Measurements from ENCODE around the gene STAMBPL1.

The STAMBPL1 gene

DNA sequence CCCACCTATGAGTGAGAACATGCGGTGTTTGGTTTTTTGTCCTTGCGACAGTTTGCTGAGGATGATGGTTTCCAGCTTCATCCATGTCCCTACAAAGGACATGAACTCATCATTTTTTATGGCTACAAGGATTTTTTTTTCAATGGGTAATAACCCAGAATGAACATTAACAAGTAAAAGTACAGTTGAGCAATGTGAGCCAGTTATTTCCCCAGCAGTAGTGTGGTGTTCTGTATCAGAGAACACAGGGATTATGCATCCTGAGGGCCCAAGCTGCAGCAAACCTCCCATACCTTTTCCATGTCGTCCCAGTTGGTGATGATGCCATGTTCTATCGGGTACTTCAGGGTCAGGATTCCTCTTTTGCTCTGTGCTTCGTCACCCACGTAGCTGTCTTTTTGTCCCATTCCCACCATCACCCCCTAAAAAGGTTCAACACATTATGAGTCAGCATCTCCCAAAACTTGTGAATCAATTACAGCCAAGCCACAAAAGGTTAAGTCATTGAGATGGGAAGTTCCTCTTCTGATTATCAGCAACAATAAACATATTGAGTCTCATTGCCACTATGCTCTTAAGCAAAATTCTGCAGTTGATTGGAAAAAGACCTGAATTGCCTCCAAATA is 67.0 kb downstream of the STAMBPL1 start:
- no peak overlapping the region for H3K4me3 ChIP-seq (ENCODE audit: low read depth, low read length)

DNA sequence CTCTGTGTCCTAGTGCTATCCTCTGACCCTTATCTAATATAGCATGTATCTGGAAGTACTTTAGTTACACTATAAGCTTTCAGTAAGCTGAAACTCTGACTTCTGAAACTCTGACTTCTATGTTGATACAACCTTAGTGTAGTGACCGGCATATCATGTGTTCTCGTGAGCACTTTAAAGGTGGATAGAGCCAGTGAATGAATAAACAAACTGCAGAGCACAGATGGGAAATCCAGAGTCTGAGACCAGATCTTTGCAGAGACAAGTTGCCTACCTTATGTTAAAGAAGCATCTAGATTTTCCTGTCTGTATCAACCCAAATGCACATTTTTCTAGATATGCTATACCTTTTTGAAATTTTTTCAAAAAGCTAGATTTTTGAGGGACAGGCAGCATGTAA is 69.0 kb downstream of the STAMBPL1 start:
- no peak overlapping the region for H3K4me3 ChIP-seq (ENCODE audit: low read depth, low read length)

GRCh38 chr10:88949912-88950837 is 70.1 kb downstream of the STAMBPL1 start:
- no peak overlapping the region for H3K4me3 ChIP-seq (ENCODE audit: low read depth, low read length)

- H3K4me3 ChIP-seq (ENCODE audit: low read depth, low read length) = no peak within 1 kb of the TSS
Measured at GRCh38 chr10:88952647-88953111, 72.6 kb downstream of the STAMBPL1 start, which contains the start of gene ACTA2. ACTA2 (minus strand) TSS chr10:88952773; CDS start chr10:88948930, 3,843 bp downstream.

DNA sequence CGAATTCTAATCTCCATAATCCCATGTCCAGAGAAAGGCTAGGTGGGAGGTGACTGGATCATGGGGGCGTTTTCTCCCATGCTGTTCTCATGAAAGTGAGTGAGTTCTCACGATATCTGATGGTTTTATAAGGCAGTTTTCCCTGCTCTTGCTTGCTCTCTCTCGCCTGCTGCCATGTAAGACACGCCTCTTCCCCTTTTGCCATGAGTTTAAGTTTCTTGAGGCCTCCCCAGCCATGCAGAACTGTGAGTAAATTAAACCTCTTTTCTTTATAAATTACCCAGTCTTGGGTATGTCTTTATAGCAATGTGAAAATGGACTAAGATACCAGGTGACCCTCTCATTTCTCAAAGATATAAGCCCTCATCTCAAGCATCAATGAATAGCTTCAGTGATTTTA is 73.6 kb downstream of the STAMBPL1 start:
- no peak overlapping the region for H3K4me3 ChIP-seq (ENCODE audit: low read depth, low read length)

DNA sequence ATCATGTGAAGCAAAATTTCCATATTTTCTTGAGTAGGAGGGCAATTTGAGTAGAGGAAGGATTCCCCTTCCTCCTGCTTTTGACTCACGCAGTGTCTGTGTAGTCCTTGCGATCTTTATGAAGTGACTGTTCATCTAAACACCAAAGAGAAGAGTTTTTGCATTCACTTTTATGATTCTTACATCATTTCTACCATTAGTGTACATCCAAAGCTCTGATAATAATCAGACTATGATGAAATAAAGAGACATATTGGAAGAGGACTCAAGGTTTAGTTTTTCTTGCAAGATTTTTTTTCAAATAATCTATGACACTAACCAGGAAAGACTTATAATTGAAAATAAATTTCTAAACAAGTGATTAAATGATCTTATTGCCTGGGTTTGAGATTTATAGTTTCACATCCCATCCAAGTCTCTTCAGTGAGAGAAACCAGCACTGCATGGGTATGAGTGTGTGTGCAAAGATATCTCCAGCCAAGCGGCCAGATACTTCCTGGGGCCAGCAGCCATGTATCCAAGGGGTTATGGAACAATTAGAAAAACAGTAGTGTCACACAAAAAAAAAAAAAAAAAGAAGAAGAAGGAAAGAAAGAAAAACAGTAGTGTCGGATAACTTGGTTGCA is 74.5 kb downstream of the STAMBPL1 start:
- H3K4me3 ChIP-seq (ENCODE audit: low read depth, low read length) = no peak overlapping the region

DNA sequence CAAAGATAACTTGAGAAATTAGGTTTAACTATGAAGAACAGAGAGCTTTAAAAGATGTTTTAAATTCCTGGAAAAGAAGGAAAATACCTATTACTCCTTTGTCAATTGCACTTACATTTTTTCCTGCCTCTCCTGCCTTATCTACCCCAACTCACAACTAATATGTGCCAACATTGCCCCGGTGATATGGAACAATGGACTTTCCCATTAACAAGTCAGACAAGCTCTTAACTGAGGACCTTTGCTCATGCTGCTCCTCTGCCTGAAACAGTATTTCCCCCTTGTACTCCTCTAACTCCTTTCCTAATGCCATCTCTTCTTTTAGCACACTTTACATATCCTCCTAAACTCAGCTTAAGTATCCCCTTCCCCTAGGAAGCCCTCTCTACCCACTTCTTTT is 77.3 kb downstream of the STAMBPL1 start:
- no peak overlapping the region for H3K4me3 ChIP-seq (ENCODE audit: low read depth, low read length)

DNA sequence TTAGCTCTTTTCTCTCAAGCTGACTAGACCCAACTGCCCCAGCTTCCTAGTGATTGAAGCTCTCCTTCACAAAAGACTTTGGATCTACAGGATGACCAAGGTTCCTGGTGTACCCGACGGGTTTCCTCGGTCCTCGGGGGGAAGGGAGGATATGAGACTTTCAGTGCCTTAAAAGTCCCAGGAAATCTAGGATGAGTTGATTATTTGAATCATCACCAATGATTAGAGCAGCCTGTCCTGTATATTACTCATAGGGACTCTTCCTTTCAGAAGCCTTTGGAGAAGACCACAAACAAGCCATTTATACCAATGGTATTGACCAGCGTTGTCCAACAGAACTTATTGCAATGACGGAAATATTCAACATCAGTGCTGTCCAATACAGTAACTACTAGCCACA is 78.7 kb downstream of the STAMBPL1 start:
- H3K4me3 ChIP-seq (ENCODE audit: low read depth, low read length) = no peak overlapping the region

DNA sequence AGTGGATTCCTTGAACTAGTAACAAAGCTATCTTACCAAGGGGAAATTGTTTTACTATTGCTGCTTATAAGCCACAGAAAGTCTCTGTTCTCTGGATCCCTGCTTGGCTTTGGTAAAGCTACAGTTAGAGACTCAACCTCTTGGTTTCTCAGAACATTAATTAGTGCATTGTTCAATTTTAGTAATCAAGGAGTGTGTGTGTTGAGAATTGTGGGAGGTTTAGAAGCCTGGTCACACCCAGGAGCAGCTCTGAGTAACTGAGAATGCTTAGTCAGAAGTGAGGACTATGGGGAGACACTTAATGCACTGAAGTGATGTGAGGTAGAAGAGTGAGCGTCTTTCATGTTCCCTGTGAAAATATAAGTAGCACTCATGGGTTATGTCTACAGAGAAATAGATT is 80.8 kb downstream of the STAMBPL1 start:
- no peak overlapping the region for H3K4me3 ChIP-seq (ENCODE audit: low read depth, low read length)

GRCh38 chr10:88961266-88961665 is 81.2 kb downstream of the STAMBPL1 start:
- no peak overlapping the region for H3K4me3 ChIP-seq (ENCODE audit: low read depth, low read length)

DNA sequence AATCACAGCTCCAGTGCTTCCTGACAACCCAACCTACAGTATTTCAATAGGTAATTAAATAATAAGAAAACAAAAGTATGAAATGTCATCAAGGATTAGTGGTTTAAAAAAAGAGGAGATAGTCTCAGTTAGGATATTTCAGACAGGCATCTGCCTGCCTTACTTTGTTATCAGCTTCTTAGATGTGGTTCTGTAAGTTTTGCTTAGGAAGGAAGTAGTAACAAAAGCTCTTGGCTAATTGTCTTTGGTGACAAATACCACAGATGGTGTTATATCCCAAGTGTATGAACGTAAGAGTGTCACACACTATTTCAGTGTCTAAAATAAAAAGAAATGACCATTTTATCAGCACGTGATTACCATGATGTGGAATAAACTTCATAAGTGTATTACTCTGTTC is 82.3 kb downstream of the STAMBPL1 start:
- H3K4me3 ChIP-seq (ENCODE audit: low read depth, low read length) = no peak overlapping the region

GRCh38 chr10:88963318-88963717 is 83.3 kb downstream of the STAMBPL1 start:
- H3K4me3 ChIP-seq (ENCODE audit: low read depth, low read length) = no peak overlapping the region

DNA sequence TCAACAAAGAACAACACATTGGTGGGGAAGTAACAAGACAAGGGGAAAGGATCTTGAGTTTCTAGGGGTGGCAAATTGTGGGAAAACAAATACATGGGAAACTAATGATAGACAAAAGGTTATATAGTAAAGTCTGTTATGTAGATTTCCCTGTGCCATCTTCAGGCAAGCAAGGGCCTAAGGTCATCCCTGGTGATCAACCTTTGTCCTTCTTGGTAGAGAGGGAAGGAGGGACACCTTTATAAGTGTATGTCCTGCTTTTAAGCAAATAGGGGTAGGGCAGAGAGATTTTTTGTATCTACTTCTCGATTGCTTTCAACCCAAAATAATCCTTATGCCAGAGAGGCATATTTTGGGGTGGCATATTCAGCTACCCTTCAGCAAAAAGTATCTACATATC is 84.3 kb downstream of the STAMBPL1 start:
- no peak overlapping the region for H3K4me3 ChIP-seq (ENCODE audit: low read depth, low read length)

DNA sequence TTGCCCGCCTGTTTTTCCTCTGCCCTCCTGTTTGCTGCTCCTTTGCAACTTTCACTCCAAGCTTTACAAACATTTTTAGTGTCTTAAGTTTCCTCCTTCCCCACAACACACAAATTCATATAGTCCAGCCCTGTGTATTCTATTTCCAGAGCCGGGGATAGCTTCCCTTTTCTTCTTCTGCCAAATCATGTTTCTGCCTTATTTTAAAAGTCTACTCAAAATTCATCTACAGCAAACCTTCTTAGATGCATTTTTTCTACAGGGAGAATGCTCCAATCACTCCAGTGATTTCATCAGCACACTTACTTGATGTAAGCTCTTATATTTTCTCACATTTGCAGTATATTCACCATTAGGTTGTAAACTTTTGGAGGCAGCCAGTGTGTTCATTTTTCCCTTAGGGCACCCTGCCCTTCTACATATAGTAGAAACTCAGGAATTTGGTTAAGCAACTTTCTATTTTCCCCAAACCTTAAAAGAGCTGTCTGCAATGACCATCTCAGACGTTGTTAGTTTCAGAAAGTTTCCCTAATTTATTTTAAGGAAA is 84.9 kb downstream of the STAMBPL1 start:
- no peak overlapping the region for H3K4me3 ChIP-seq (ENCODE audit: low read depth, low read length)

- H3K4me3 ChIP-seq (ENCODE audit: low read depth, low read length) = no peak overlapping the region
Measured at GRCh38 chr10:88966797-88967196, 86.8 kb downstream of the STAMBPL1 start.

DNA sequence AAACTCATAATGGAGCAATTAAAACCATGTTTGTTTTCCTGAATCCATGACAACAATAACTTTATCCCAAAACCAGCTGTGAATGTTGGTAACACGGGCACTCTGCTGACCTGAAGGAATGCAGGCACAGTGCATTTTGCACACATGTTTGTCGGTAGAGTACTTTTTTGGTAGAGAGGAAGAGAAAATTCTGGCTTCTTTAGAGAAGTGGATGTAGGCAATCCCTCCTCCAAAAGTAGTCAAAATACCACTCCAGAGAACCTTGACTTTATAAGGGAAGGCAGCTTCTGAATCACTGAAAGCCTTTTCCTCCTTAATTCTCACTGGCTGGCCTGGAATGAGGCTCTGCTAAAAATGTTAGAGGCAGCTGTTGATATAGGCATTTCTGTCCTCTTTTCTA is 88.3 kb downstream of the STAMBPL1 start:
- H3K4me3 ChIP-seq (ENCODE audit: low read depth, low read length) = no peak overlapping the region

- H3K4me3 ChIP-seq (ENCODE audit: low read depth, low read length) = no peak overlapping the region
Measured at GRCh38 chr10:88971221-88972061, 91.4 kb downstream of the STAMBPL1 start.
